GM18861 (cell line): ENCODE data around the gene CSH2.
"Not testable (repeated sequence)": the region's sequence is repeated elsewhere in the genome, so short reads cannot be mapped to it uniquely, and the experiment has no call there.

ENCODE experiments used
- ATAC-seq: cut with Tn5 transposase; IDR thresholded peaks from one replicate; pipeline ENCODE4 v1.9.1; 2021; ENCODE audit not compliant: unreplicated experiment

CSH2 gene

GRCh38 chr17:63896524-63897354 lies 23.3 kb upstream of the CSH2 start, which contains the start of gene CSH1:
Gene CSH1, minus strand, starts transcription at chr17:63896574. Its CDS starts 63 bp downstream, at chr17:63896511.
- not testable (repeated sequence) for ATAC-seq

GRCh38 chr17:63894821-63895220 lies 21.3 kb upstream of the CSH2 start:
- not testable (repeated sequence) for ATAC-seq

- ATAC-seq = not testable (repeated sequence)
Measured at GRCh38 chr17:63894021-63894420, 20.5 kb upstream of the CSH2 start.

GRCh38 chr17:63892316-63893037 lies 19.0 kb upstream of the CSH2 start:
- not testable (repeated sequence) for ATAC-seq

GRCh38 chr17:63889026-63889848 lies 15.8 kb upstream of the CSH2 start:
- not testable (repeated sequence) for ATAC-seq

GRCh38 chr17:63885119-63885518 lies 11.6 kb upstream of the CSH2 start:
- not testable (repeated sequence) for ATAC-seq

GRCh38 chr17:63882626-63883126 lies 9.2 kb upstream of the CSH2 start:
- ATAC-seq = not testable (repeated sequence)

GRCh38 chr17:63881935-63882601 lies 8.6 kb upstream of the CSH2 start, which contains the start of gene GH2:
Gene GH2, minus strand, starts transcription at chr17:63881944. Its CDS starts 143 bp downstream, at chr17:63881801.
- no peak for ATAC-seq

GRCh38 chr17:63881337-63881736 lies 7.9 kb upstream of the CSH2 start:
- not testable (repeated sequence) for ATAC-seq

GRCh38 chr17:63880706-63881105 lies 7.2 kb upstream of the CSH2 start:
- ATAC-seq = no peak

GRCh38 chr17:63878413-63878812 lies 4.9 kb upstream of the CSH2 start:
- ATAC-seq = not testable (repeated sequence)

- not testable (repeated sequence) for ATAC-seq
Measured at GRCh38 chr17:63874693-63875092, 1.2 kb upstream of the CSH2 start.

- not testable (repeated sequence) for ATAC-seq
Measured at GRCh38 chr17:63874061-63874626, 667 bp upstream of the CSH2 start.

GRCh38 chr17:63871646-63872365 lies 1.7 kb downstream of the CSH2 start:
- ATAC-seq = not testable (repeated sequence)

GRCh38 chr17:63870292-63870665 lies 3.2 kb downstream of the CSH2 start:
- ATAC-seq = not testable (repeated sequence)

GRCh38 chr17:63869491-63870291 lies 3.8 kb downstream of the CSH2 start:
- ATAC-seq = not testable (repeated sequence)

GRCh38 chr17:63866625-63867024 lies 6.9 kb downstream of the CSH2 start:
- not testable (repeated sequence) for ATAC-seq

- ATAC-seq = no peak
Measured at GRCh38 chr17:63859257-63859656, 14.2 kb downstream of the CSH2 start.
